A549 (cell line): ENCODE measurements around the gene ZBTB49. TPM values are rescaled to one million over a fixed set of nuclear protein-coding genes. Genes with fewer than 3 reads are reported as not detected.

Source experiments
- ATAC-seq, 2 experiments: fragments of 200-7000 bp in 1 of 2; fragments of >200 bp in 1 of 2; cut with Nextera tagmentation in 1 of 2; cut with Tn5 transposase in 1 of 2; 3 replicates each; pipeline versions ENCODE4 v1.8.0 to v1.9.1; 2018 to 2020; ENCODE audit warnings: mild to moderate bottlenecking in 1 of 2, moderate library complexity in 1 of 2
- CTCF ChIA-PET: fragments of 300-600 bp; sonication (Branson Sonifier 250); formaldehyde crosslinking; extraction: SDS; loops from one replicate; lab custom pipeline; 2021; ENCODE audit warnings: antibody characterized with exemption, inconsistent platforms; lab: Yijun Ruan, JAX
- POLR2A ChIA-PET: fragments of 350-600 bp; formaldehyde crosslinking; extraction: SDS; loops from one replicate; lab custom pipeline; 2021; ENCODE audit warnings: antibody characterized with exemption, inconsistent platforms; lab: Yijun Ruan, JAX
- DNase-seq, 2 experiments: peaks; one replicate each; pipeline versions ENCODE4 v3.0.0 to v3.0.0-alpha.2; 2011 to 2016; ENCODE audit warnings: low read depth in 1 of 2, low spot score in 1 of 2
- FAIRE-seq: peaks from 2 replicates; lab custom pipeline; 2011; peaks lifted over from hg19 to GRCh38; lab: Jason Lieb, UNC
- H3K27ac ChIP-seq, 2 experiments: fragments of >200 bp; sonication (Bioruptor Twin); formaldehyde crosslinking; 3 replicates each; pipeline ENCODE4 v1.5.1; 2016 to 2017
- H3K4me1 ChIP-seq: fragments of >200 bp; sonication (Bioruptor Twin); formaldehyde crosslinking; 3 replicates; pipeline ENCODE4 v1.6.1; 2016
- H3K4me2 ChIP-seq: fragments of >200 bp; sonication (Bioruptor Twin); formaldehyde crosslinking; 3 replicates; pipeline ENCODE4 v1.6.1; 2016
- H3K4me3 ChIP-seq: fragments of >200 bp; sonication (Bioruptor Twin); formaldehyde crosslinking; 3 replicates; pipeline ENCODE4 v1.5.1; 2016
- H3K9me3 ChIP-seq: fragments of >200 bp; sonication (Bioruptor Twin); formaldehyde crosslinking; 3 replicates; pipeline ENCODE4 v1.6.1; 2016
- BCL3 ChIP-seq: fragments of >200 bp; sonication (Bioruptor Twin); formaldehyde crosslinking; IDR thresholded peaks from 3 replicates; pipeline ENCODE4 v1.6.1; 2016
- BHLHE40 ChIP-seq: IDR thresholded peaks from 2 replicates; pipeline ENCODE4 v1.6.1; 2012; ENCODE audit warnings: low read depth, low read length, inconsistent platforms
- CBX2 ChIP-seq: fragments of 200-600 bp; sonication (generic); IDR thresholded peaks from 2 replicates; pipeline ENCODE4 v1.6.1; 2016; ENCODE audit warnings: low read depth, mild to moderate bottlenecking, borderline replicate concordance
- CHD2 ChIP-seq: fragments of 150-350 bp; IDR thresholded peaks from 2 replicates; pipeline ENCODE4 v1.6.1; 2014; ENCODE audit warnings: low read length; ENCODE audit not compliant: partially characterized antibody
- CHD4 ChIP-seq: fragments of 200-600 bp; sonication (generic); IDR thresholded peaks from 2 replicates; pipeline ENCODE4 v1.6.1; 2016; ENCODE audit warnings: antibody characterized with exemption, mild to moderate bottlenecking, borderline replicate concordance
- CTCF ChIP-seq: fragments of >200 bp; sonication (Bioruptor Twin); formaldehyde crosslinking; IDR thresholded peaks from 3 replicates; pipeline ENCODE4 v1.5.1; 2016
- EHF ChIP-seq: fragments of 250-450 bp; sonication (Bioruptor Pico); IDR thresholded peaks from 2 replicates; pipeline ENCODE4 v1.5.0; 2020; ENCODE audit warnings: mild to moderate bottlenecking
- ESRRA ChIP-seq: fragments of 150-350 bp; IDR thresholded peaks from 2 replicates; pipeline ENCODE4 v1.6.1; 2014; ENCODE audit warnings: mild to moderate bottlenecking, low read length, borderline replicate concordance
- HOXB13 ChIP-seq: fragments of 250-450 bp; sonication (Bioruptor Pico); IDR thresholded peaks from 2 replicates; pipeline ENCODE4 v1.5.0; 2020; ENCODE audit warnings: low read depth, mild to moderate bottlenecking, moderate library complexity
- HOXB5 ChIP-seq: fragments of 250-450 bp; sonication (Bioruptor Pico); IDR thresholded peaks from 2 replicates; pipeline ENCODE4 v1.5.0; 2020; ENCODE audit warnings: mild to moderate bottlenecking, moderate library complexity
- JUNB ChIP-seq: fragments of >200 bp; sonication (Bioruptor Twin); formaldehyde crosslinking; IDR thresholded peaks from 2 replicates; pipeline ENCODE4 v1.6.1; 2016
- KDM1A ChIP-seq: fragments of 200-600 bp; sonication (generic); IDR thresholded peaks from 2 replicates; pipeline ENCODE4 v1.6.1; 2016; ENCODE audit warnings: low read depth, mild to moderate bottlenecking
- KDM5A ChIP-seq: fragments of 200-600 bp; sonication (generic); IDR thresholded peaks from 2 replicates; pipeline ENCODE4 v1.6.1; 2016; ENCODE audit warnings: antibody characterized with exemption, mild to moderate bottlenecking
- MAX ChIP-seq: IDR thresholded peaks from 2 replicates; pipeline ENCODE4 v1.6.1; 2012
- NFE2L2 ChIP-seq: fragments of 150-350 bp; conservative IDR thresholded peaks from 2 replicates; pipeline ENCODE4 v1.6.1; 2014; ENCODE audit warnings: low read length
- NPAS2 ChIP-seq: fragments of 250-450 bp; sonication (Bioruptor Pico); IDR thresholded peaks from 2 replicates; pipeline ENCODE4 v1.8.0; 2022; ENCODE audit warnings: mild to moderate bottlenecking, moderate library complexity, borderline replicate concordance
- POLR2A ChIP-seq: IDR thresholded peaks from 2 replicates; pipeline ENCODE4 v1.6.1; 2012; ENCODE audit warnings: mild to moderate bottlenecking, low read length
- SMC3 ChIP-seq: fragments of >200 bp; sonication (Bioruptor Twin); formaldehyde crosslinking; IDR thresholded peaks from 3 replicates; pipeline ENCODE4 v1.6.1; 2018; ENCODE audit warnings: inconsistent platforms
- TFCP2L1 ChIP-seq: fragments of 250-450 bp; sonication (Bioruptor Pico); IDR thresholded peaks from 2 replicates; pipeline ENCODE4 v1.5.0; 2021; ENCODE audit warnings: mild to moderate bottlenecking
- TP53 ChIP-seq: fragments of 250-450 bp; sonication (Bioruptor Pico); IDR thresholded peaks from 2 replicates; pipeline ENCODE4 v1.5.0; 2021; ENCODE audit warnings: mild to moderate bottlenecking, moderate library complexity
- ZNF302 ChIP-seq: fragments of 250-450 bp; sonication (Bioruptor Pico); IDR thresholded peaks from 2 replicates; pipeline ENCODE4 v1.9.0; 2021; ENCODE audit warnings: inconsistent platforms, mild to moderate bottlenecking, moderate library complexity
- ZSCAN20 ChIP-seq: fragments of 250-450 bp; sonication (Bioruptor Pico); IDR thresholded peaks from 2 replicates; pipeline ENCODE4 v1.8.0; 2022; ENCODE audit warnings: mild to moderate bottlenecking, moderate library complexity
- WGBS: methylation state at CpG from one replicate; pipeline ENCODE4 v1.1.6; 2017; ENCODE audit errors: missing lambda C conversion rate; 5-methylcytosine and 5-hydroxymethylcytosine counted together
- polyA plus RNA-seq, 4 experiments: library from polyadenylated mRNA; depleted of rRNA in 3 of 4; stranded (reverse); fragments of >200 nt; fragmentation: RNase III in 1 of 4; extraction: RNeasy Plus Mini Kit Qiagen cat#74134 plus additional on column Dnase treatment in 1 of 4; gene quantifications; 2 replicates in 3 of 4; 3 replicates in 1 of 4; pipeline ENCODE4 v1.2.3, GENCODE V29; 2011 to 2017
- TF ChIP-seq, protein P1 (sequence below): fragments of 200-600 bp; sonication (generic); IDR thresholded peaks from 2 replicates; pipeline ENCODE4 v1.6.1; 2016; ENCODE audit warnings: antibody characterized with exemption, mild to moderate bottlenecking, moderate library complexity

Gene ZBTB49
- polyA plus RNA-seq, 2 of the 4 experiments (the other 2 are of a cell fraction), result 1.9 to 3.1 TPM

GRCh38 chr4:4362991-4363697, 73.1 kb downstream of the ZBTB49 start (continued):
- TF ChIP-seq TP53 (CRISPR knock-in tag) (no peak), ZNF302 (no peak)

GRCh38 chr4:4364061-4364460, 74.0 kb downstream of the ZBTB49 start:
- TF ChIP-seq JUNB, result no peak
- TF ChIP-seq CTCF, result no peak
- no peak for TF ChIP-seq KDM5A
- no peak for TF ChIP-seq CBX2
- TF ChIP-seq HOXB5 (CRISPR knock-in tag), result no peak
- TF ChIP-seq EHF (CRISPR knock-in tag), result no peak
- no peak for TF ChIP-seq KDM1A
- TF ChIP-seq HOXB13, result no peak
- TF ChIP-seq ZSCAN20 (CRISPR knock-in tag), result no peak
- no peak for TF ChIP-seq CHD2
- TF ChIP-seq POLR2A, result no peak
- TF ChIP-seq CHD4, result no peak
- POLR2A ChIA-PET, result no interaction called here
- CTCF ChIA-PET, result no interaction called here
- H3K27ac ChIP-seq, result no peak overlapping the region
- H3K4me2 ChIP-seq, result no peak overlapping the region
- H3K9me3 ChIP-seq, result no peaks in the 10 kb centered on the region
- DNase-seq, result no peak
- no peaks in the 10 kb centered on the region for H3K4me1 ChIP-seq
- FAIRE-seq, result no peak
- H3K4me3 ChIP-seq, result no peak overlapping the region
- 61% methylated on average over 3 of the region's 3 CpGs for WGBS
- ATAC-seq, result no peak

DNA sequence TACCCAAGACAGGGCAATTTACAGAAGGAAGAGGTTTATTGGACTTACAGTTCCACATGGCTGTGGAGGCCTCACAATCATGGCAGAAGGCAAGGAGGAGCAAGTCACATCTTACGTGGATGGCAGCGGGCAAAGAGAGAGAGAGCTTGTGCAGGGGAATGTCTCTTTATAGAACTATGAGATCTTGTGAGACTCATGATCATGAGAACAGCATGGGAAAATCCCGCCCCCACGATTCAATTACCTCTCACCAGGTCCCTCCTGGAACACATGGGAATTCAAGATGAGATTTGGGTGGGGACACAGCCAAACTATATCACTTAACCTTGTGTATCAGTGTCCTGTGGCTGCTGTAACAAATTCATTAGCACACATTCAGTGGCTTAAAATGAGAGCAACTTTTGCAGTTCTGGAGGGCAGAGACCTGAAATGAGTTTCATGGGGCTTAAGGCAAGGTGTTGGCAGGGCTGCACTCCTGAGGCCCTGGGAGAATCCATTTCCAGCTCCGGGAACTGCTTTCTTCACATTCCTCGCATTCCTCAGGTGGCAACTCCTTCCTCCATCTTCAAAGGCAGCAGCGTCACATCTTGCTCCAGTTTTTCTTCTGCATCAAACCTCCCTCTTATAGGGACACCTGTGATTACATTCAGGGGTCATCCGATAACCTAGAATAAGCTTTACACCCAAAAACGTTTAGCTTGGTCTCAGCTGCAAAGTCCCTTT, 74.6 kb downstream of the ZBTB49 start:
- Histone ChIP-seq H3K9me3 (no peaks in the 10 kb centered on the region), H3K4me1 (no peaks in the 10 kb centered on the region), H3K4me3 (no peak overlapping the region), H3K27ac (no peak overlapping the region), H3K4me2 (no peak overlapping the region)
- CTCF ChIA-PET, result interaction anchor here (0.6 kb wide), 1 partner anchor 667 kb away, joined by 4 read pairs; no protein-coding TSS in a partner anchor
- WGBS, result 39% methylated on average over 7 of the region's 9 CpGs
- POLR2A ChIA-PET, result no interaction called here
- no peak for DNase-seq
- FAIRE-seq, result no peak
- no peak for ATAC-seq
- TF ChIP-seq TFCP2L1 (CRISPR knock-in tag), result no peak
- no peak for TF ChIP-seq NPAS2 (CRISPR knock-in tag)

DNA sequence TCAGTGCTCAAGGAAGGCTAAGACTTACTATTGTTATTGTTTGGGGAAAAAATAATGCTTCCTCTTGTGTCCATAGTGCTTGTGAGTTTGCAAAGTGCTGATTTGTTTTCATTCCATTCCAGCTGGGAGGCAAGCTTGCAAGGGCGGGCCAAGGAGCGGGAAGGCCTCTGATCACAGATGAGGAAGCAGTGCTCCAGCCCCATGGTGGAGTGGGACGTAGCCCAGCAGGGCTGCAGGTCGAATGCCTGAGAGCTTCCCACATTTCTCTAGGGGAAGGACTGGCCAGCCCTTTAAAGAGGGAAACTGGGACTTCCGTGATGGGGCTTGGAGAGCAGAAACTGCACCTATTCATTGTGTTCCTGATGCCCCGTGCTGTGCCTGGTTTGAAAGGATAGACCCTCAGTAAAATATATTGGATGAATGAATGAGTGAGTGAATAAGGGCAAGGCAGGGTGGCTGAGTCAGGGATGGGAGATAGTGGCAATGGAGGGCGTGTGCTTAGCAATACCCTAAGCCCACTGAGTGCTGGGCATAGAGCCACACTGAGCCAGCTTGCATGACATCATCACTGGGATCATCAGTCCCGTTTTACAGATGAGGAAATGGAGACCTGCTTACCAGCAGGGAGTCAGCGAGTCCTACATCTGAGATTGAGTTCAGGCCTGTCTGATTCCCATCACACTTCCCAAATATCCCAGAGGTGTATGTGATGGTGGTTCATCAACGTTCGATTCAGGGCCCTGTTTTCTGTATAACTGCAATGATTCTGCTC, 78.9 kb downstream of the ZBTB49 start:
- 41% methylated on average over 8 of the region's 11 CpGs for WGBS
- H3K4me1 ChIP-seq, result no peaks in the 10 kb centered on the region
- no peaks in the 10 kb centered on the region for H3K9me3 ChIP-seq
- FAIRE-seq, result no peak
- POLR2A ChIA-PET, result no interaction called here
- no peak overlapping the region for H3K27ac ChIP-seq
- H3K4me2 ChIP-seq, result no peak overlapping the region
- no peak for ATAC-seq
- CTCF ChIA-PET, result no interaction called here
- no peak overlapping the region for H3K4me3 ChIP-seq
- no peak for DNase-seq
- TF ChIP-seq NPAS2 (CRISPR knock-in tag) (no peak), ESRRA (no peak), ZSCAN20 (CRISPR knock-in tag) (no peak), JUNB (no peak), NFE2L2 (no peak), TP53 (CRISPR knock-in tag) (no peak), KDM5A (no peak), BHLHE40 (no peak), BCL3 (no peak), MAX (no peak), CHD2 (no peak), HOXB5 (CRISPR knock-in tag) (no peak), SMC3 (no peak), TFCP2L1 (CRISPR knock-in tag) (no peak)
- TF ChIP-seq, protein P1, sequence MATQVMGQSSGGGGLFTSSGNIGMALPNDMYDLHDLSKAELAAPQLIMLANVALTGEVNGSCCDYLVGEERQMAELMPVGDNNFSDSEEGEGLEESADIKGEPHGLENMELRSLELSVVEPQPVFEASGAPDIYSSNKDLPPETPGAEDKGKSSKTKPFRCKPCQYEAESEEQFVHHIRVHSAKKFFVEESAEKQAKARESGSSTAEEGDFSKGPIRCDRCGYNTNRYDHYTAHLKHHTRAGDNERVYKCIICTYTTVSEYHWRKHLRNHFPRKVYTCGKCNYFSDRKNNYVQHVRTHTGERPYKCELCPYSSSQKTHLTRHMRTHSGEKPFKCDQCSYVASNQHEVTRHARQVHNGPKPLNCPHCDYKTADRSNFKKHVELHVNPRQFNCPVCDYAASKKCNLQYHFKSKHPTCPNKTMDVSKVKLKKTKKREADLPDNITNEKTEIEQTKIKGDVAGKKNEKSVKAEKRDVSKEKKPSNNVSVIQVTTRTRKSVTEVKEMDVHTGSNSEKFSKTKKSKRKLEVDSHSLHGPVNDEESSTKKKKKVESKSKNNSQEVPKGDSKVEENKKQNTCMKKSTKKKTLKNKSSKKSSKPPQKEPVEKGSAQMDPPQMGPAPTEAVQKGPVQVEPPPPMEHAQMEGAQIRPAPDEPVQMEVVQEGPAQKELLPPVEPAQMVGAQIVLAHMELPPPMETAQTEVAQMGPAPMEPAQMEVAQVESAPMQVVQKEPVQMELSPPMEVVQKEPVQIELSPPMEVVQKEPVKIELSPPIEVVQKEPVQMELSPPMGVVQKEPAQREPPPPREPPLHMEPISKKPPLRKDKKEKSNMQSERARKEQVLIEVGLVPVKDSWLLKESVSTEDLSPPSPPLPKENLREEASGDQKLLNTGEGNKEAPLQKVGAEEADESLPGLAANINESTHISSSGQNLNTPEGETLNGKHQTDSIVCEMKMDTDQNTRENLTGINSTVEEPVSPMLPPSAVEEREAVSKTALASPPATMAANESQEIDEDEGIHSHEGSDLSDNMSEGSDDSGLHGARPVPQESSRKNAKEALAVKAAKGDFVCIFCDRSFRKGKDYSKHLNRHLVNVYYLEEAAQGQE, result no peak
